Activated T-helper 2 cell treated with anti-CD3 and anti-CD28 coated beads, Interferon-gamma antibody, Interleukin-2, Interleukin-4, amounts not matched to agents 10 μg/mL and 5 μg/mL and 100 μg/mL, durations not matched to agents 14 hours and 24 hours and 36 hours (primary cell): ENCODE data around the gene MAPRE2. TPM values are rescaled to one million over a fixed set of nuclear protein-coding genes. Genes with fewer than 3 reads are reported as not detected.

ENCODE experiments used
- DNase-seq: peaks from one replicate; pipeline ENCODE4 v3.0.0; 2021; ENCODE audit warnings: low spot score
- H3K27ac Mint-ChIP-seq: one replicate; pipeline ENCODE4 v1.8.0; 2021; ENCODE audit warnings: mixed read lengths
- H3K27me3 Mint-ChIP-seq: one replicate; pipeline ENCODE4 v1.8.0; 2021; ENCODE audit warnings: low read depth, mixed read lengths
- H3K36me3 Mint-ChIP-seq: one replicate; pipeline ENCODE4 v1.8.0; 2021; ENCODE audit warnings: low read depth, mixed read lengths
- H3K4me1 Mint-ChIP-seq: one replicate; pipeline ENCODE4 v1.8.0; 2021; ENCODE audit warnings: low read depth, mixed read lengths
- H3K4me3 Mint-ChIP-seq: one replicate; pipeline ENCODE4 v1.8.0; 2021; ENCODE audit warnings: low read depth, mild to moderate bottlenecking, moderate library complexity, mixed read lengths
- H3K9me3 Mint-ChIP-seq: one replicate; pipeline ENCODE4 v1.8.0; 2021; ENCODE audit warnings: mixed read lengths
- intact Hi-C: fragments of 100-400 bp; cut with micrococcal nuclease; formaldehyde crosslinking; loops from one replicate; pipeline ENCODE4 v1.15.1; 2023
- total RNA-seq: library from RNA; stranded (reverse); gene quantifications from 2 replicates; pipeline ENCODE4 v1.2.3, GENCODE V29; 2022

Gene MAPRE2
- total RNA-seq, 1 donor from 2014 or later, result 42.7 TPM

DNA sequence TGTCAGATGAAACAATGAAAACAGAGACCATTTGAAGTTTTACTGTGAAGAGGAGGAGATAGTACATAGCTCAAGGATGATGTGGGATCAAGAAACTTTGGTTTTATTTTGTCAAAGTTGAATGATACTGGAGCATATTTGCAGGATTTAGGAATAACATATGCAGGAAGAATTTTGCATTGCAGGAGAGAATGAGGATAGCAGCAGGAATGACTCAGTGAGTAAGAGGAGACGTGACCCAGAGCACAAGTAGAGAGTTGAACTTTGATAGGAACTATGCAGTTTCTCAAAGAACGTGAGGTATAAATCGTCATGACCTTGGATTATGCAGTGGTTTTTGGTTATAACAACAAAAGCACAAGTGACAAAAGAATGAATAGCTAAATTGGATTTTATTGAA is 47.7 kb downstream of the MAPRE2 start:
- Mint-ChIP-seq H3K4me3 (no peak overlapping the region), H3K36me3 (no peaks in the 10 kb centered on the region), H3K4me1 (peaks cover 3% of the 10 kb centered on the region), H3K27ac (no peak overlapping the region), H3K27me3 (no peaks in the 10 kb centered on the region), H3K9me3 (no peaks in the 10 kb centered on the region)
- no peak for DNase-seq
- intact Hi-C loops, result no loop called here

DNA sequence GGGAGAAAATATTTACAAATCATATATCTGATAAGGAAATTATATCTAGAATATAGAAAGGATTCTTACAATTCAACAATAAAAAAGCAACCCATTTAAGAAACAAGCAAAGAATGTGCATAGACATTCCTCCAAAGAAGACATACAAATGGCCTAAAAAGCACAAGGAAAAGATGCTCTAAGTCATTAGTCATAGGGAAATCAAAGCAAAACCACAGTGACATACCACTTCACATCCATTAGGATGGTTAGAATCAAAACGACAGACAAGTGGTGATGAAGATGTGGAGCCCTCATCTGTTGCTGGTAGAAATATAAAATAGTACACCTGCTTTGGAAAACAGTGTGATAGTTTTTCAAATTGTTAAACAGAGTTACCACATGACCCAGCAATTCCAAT is 48.2 kb downstream of the MAPRE2 start:
- Mint-ChIP-seq H3K9me3 (no peaks in the 10 kb centered on the region), H3K4me3 (no peak overlapping the region), H3K36me3 (no peaks in the 10 kb centered on the region), H3K27me3 (no peaks in the 10 kb centered on the region), H3K4me1 (peaks cover 3% of the 10 kb centered on the region), H3K27ac (no peak overlapping the region)
- no peak for DNase-seq
- intact Hi-C loops, result no loop called here

DNA sequence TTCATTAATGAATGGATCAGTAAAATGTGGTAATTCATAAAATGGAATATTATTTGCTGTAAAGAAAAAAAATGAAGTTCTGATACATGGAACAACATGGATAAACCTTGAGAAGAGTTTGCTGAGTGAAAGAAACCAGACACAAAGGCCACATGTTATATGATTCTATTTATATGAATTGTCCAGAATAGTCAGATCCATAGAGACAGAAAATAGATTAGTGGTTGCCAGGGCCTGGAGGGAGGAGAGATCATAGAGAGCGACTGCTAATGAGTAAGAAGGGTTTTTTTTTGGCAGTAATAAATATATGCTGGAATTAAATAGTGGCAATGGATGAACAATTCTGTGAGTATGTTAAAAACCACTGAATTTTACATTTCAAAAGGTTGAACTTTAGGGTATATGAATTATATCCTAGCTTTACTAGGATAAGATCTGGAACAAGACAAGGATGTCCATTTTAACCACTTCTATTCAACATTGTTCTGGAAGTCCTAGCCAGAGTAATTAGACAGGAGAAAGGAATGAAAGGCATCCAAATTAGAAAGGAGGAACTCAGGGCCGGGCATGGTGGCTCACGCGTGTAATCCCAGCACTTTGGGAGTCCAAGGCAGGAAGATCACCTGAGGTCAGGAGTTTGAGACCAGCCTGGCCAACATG is 48.8 kb downstream of the MAPRE2 start:
- DNase-seq, result no peak
- intact Hi-C loops, result no loop called here
- Mint-ChIP-seq H3K27ac (no peak overlapping the region), H3K4me1 (peaks cover 3% of the 10 kb centered on the region), H3K4me3 (no peak overlapping the region), H3K36me3 (no peaks in the 10 kb centered on the region), H3K27me3 (no peaks in the 10 kb centered on the region), H3K9me3 (no peaks in the 10 kb centered on the region)

DNA sequence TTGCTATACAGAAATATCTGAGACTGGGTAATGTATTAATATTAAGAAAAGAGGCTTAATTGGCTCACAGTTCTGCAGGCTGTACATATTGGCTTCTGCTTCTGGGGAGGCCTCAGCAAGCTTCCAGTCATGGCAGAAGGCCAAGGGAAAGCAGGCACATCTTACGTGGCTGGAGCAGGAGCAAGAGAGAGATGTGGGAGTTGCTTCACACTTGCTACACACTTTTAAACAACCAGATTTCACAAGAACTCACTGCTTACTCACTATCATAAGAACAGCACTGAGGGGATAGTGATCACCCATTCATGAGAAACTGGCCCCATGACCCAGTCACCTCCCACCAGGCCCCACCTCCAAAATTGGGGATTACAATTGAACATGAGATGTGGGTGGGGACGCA is 50.6 kb downstream of the MAPRE2 start:
- H3K9me3 Mint-ChIP-seq, result no peaks in the 10 kb centered on the region
- H3K27ac Mint-ChIP-seq, result no peak overlapping the region
- intact Hi-C loops, result no loop called here
- no peak for DNase-seq
- H3K27me3 Mint-ChIP-seq, result no peaks in the 10 kb centered on the region
- H3K36me3 Mint-ChIP-seq, result peaks cover 3% of the 10 kb centered on the region
- H3K4me3 Mint-ChIP-seq, result no peak overlapping the region
- peaks cover 9% of the 10 kb centered on the region for H3K4me1 Mint-ChIP-seq

DNA sequence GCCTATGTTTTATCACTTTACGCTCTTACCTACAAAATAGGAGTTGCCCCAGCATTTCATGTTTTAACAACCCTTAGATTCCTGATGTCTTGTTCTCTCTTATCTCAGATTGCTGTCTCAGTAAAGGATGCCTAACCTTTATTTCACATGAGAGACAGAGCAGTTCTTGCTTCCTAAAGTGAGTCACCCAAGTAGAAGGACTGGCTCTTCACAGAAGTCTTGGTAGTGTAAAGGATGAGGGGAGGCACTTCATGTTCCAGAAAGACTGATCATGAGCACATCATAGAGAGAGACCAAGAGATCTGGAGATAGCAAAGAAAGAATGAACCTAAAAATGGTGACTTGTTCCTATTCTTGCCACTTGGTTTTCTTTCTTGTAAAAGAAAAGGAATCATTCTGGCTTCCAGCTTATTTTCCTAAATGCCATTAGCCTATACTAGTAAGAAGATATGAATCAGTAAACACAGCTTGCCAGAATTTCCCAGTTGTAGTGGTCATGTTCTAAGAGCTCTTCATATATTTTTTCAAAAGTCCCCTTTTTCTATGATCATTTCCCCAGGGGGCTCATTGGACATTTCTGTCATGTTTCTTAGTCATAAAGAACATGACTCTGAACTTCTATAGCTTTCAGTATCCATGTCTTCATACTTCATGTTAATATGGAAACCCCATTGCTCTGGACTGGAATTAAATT is 54.9 kb downstream of the MAPRE2 start:
- Mint-ChIP-seq H3K36me3 (peaks cover 20% of the 10 kb centered on the region), H3K9me3 (no peaks in the 10 kb centered on the region), H3K27ac (no peak overlapping the region), H3K4me1 (peaks cover 8% of the 10 kb centered on the region), H3K27me3 (no peaks in the 10 kb centered on the region), H3K4me3 (no peak overlapping the region)
- DNase-seq, result no peak
- intact Hi-C loops, result no loop called here

DNA sequence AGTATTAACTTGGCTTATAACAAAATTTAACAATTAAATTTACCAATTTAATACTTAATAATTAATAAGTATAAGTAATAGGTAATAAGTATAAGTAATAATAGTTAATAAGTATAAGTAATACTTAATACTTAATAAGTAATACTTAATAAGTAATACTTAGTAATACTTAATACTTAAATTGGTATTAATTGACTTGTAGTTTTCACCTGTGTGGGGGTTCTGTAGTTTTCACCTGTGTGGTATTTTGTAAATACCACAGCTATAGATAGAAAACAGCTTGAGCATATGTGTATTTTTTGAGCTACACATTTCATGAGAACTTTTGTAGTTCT is 55.4 kb downstream of the MAPRE2 start:
- Mint-ChIP-seq H3K27me3 (no peaks in the 10 kb centered on the region), H3K4me1 (peaks cover 8% of the 10 kb centered on the region), H3K4me3 (no peak overlapping the region), H3K36me3 (peaks cover 24% of the 10 kb centered on the region), H3K9me3 (no peaks in the 10 kb centered on the region), H3K27ac (no peak overlapping the region)
- DNase-seq, result no peak
- intact Hi-C loops, result no loop called here

DNA sequence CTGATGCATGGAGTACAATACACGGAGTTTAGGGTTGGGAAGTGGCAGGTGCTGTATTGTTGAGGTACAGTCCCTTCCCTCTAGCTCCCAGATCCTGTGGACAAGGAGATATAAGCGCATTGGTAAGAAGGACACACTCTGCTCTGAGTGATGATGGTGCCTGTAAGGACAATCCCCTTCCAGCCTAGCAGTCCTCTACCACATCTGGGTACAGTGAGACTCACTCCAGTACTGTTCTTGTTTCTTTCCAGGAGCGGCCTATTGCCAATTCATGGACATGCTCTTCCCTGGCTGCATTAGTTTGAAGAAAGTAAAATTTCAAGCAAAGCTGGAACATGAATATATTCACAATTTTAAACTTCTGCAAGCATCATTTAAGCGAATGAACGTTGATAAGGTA is 56.0 kb downstream of the MAPRE2 start:
- intact Hi-C loops, result no loop called here
- DNase-seq, result no peak
- Mint-ChIP-seq H3K27ac (no peak overlapping the region), H3K27me3 (no peaks in the 10 kb centered on the region), H3K9me3 (no peaks in the 10 kb centered on the region), H3K4me3 (no peak overlapping the region), H3K36me3 (peaks cover 29% of the 10 kb centered on the region), H3K4me1 (peaks cover 8% of the 10 kb centered on the region)

DNA sequence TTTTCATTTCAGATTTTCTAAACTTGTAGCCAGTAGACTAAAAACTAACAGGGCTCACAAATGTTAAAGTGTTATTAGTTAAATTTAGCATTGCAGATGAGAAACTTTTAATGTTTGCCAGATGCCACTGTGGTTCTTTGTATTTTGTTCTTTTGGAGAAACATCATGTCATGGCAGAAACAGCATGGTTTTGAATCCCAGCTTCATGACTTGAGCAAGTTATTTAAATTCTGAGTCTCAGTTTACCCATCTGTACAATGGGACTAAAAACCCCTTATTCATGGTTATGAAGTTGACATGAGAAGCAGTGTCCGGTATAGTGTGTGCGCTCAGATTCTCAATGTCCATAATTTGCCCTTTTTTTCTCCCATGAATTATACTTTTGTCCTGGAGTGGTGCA is 56.5 kb downstream of the MAPRE2 start:
- H3K4me3 Mint-ChIP-seq, result no peak overlapping the region
- no peak overlapping the region for H3K27ac Mint-ChIP-seq
- H3K9me3 Mint-ChIP-seq, result no peaks in the 10 kb centered on the region
- DNase-seq, result no peak
- no peaks in the 10 kb centered on the region for H3K27me3 Mint-ChIP-seq
- intact Hi-C loops, result no loop called here
- peaks cover 33% of the 10 kb centered on the region for H3K36me3 Mint-ChIP-seq
- H3K4me1 Mint-ChIP-seq, result peaks cover 8% of the 10 kb centered on the region

DNA sequence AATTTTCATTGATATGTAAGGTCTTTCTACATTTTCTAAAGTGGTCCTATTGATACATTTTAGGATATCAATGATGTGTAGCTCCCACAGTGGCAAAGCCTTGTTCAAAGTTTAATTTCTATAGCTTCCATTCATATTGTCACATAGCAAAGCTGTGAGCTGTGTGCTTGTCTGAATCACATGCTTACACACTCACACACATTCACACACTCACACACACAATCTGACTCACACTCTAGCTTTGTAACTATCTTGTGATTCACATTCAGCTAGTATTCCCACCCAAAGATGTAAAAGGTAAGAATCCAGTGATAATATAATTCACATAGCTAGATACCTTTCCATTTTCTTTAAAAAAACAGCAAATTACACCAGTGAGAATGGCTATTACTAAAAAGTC is 58.7 kb downstream of the MAPRE2 start:
- Mint-ChIP-seq H3K27me3 (no peaks in the 10 kb centered on the region), H3K4me1 (peaks cover 8% of the 10 kb centered on the region), H3K36me3 (peaks cover 33% of the 10 kb centered on the region), H3K9me3 (no peaks in the 10 kb centered on the region), H3K27ac (no peak overlapping the region), H3K4me3 (no peak overlapping the region)
- no peak for DNase-seq
- intact Hi-C loops, result no loop called here

DNA sequence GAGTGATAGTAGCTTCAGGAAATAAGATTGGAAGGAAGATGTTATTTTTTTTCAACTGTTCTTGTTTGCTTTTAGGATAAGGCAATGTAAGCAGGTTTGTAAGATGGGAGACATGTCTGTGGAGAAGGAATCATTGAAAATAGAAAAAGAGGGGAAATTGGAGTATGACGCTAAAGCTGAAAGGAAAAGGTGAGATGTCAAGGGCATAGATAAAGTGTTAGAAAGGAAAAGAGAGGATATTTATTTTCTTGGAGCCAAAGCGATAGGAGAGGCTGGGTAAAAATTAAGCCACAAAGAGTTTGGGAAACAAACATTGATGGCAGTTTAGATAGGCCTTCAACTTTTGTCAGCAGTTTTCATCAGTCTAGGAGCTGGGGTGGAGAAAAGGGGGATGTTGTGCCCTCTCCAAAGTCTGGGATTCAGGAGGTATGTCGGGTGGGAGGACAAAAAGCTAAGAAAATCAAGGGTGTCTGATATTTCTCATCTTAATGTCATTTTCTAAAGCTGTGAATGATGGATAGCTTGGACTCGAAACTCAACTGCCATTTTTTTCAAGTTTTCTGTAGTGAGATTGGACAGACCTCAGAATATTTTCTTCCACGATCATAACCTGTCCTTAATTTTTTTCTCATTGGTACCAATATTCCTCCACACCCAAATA is 63.3 kb downstream of the MAPRE2 start:
- Mint-ChIP-seq H3K27me3 (no peaks in the 10 kb centered on the region), H3K36me3 (peaks cover 37% of the 10 kb centered on the region), H3K27ac (no peak overlapping the region), H3K4me3 (no peak overlapping the region), H3K4me1 (peaks cover 10% of the 10 kb centered on the region), H3K9me3 (no peaks in the 10 kb centered on the region)
- intact Hi-C loops, result loop anchor here (5.0 kb wide), 1 partner anchor 62 kb away; the partner anchor contains the start of gene MAPRE2
- no peak for DNase-seq

DNA sequence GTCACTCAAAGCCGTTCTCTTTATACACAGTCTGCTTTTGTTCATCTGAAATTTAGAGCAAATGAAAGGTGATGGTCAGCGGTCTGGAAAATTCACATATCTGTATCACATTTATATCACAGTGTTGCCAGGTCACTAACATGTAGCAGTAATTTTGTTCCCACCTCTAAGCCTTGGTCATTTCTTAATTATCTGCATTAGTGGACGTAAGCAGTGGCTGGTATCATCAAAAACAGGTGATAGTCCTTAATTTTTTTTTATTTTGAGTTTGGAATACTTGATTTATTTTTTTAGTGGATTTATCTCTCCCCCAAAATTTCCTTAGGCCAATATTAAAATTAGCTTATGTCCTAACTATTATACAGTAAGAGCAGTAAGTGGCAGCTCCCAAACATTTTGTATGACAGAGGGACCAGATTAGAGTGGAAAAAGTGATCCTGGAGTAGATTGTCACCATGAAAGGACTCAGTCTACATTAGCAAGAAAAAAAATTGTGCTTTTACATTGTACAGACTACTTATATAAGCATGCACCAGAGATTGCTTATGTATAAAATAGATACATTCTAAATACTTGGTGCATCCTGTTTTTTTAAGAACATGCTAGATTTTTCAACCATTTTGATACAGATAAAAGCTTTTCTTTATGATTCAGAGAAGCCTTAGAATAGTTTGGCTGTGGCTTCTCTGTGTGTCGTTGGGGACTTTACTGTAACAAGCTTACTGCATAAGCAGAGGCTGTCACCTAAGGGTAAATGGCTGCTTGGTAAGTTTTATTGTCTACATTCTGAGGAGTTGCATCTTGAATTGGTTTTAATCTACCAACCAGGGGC is 65.0 kb downstream of the MAPRE2 start:
- no peak for DNase-seq
- intact Hi-C loops, result loop anchor here (5.0 kb wide), 1 partner anchor 64 kb away; the partner anchor contains the start of gene MAPRE2
- Mint-ChIP-seq H3K9me3 (peaks cover 8% of the 10 kb centered on the region), H3K4me1 (peaks cover 14% of the 10 kb centered on the region), H3K36me3 (peaks cover 44% of the 10 kb centered on the region), H3K27me3 (no peaks in the 10 kb centered on the region), H3K27ac (peak overlapping the region; percentile 24), H3K4me3 (no peak overlapping the region)

DNA sequence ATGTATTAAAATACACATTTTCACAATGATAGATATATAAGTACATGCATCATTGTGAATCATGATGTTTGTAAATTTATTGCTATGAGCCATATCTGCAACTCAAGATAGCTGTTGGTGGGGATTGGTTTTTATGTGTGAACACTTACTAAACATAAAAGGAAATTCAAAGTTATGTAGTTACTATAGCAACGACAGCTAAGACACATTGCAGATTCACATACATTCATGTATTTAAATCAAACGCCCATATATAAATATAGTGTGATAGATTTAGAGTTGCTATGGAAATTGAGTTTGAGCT is 65.6 kb downstream of the MAPRE2 start:
- DNase-seq, result no peak
- intact Hi-C loops, result loop anchor here (5.0 kb wide), 1 partner anchor 64 kb away; the partner anchor contains the start of gene MAPRE2
- Mint-ChIP-seq H3K36me3 (peaks cover 41% of the 10 kb centered on the region), H3K4me3 (no peak overlapping the region), H3K27me3 (no peaks in the 10 kb centered on the region), H3K9me3 (peaks cover 10% of the 10 kb centered on the region), H3K27ac (no peak overlapping the region), H3K4me1 (peaks cover 14% of the 10 kb centered on the region)
